ENCODE measurements around the gene NT5C3A. TPM values are rescaled to one million over a fixed set of nuclear protein-coding genes. Genes with fewer than 3 reads are reported as not detected.
A peak's percentile ranks its signal among the peaks of the same experiment; 100 is the strongest.

Gene NT5C3A
- polyA plus RNA-seq, 1 experiment, result 11.0 TPM

- H3K36me3 ChIP-seq (ENCODE audit: control insufficient read depth, insufficient read depth, low read length), result no peaks in the 10 kb centered on the region
- no peak for DNase-seq (ENCODE audit: low read depth)
- no peaks in the 10 kb centered on the region; the same call in 1 of the 2 replicates for H3K27me3 ChIP-seq (ENCODE audit: control insufficient read depth, insufficient read depth, low read length)
- H3K4me3 ChIP-seq (ENCODE audit: low read depth, low read length), result no peak overlapping the region
- no peak for TF ChIP-seq CTCF (IDR thresholded peaks at IDR 0.05; ENCODE audit: insufficient read depth, low read depth, low read length)
- POLR2A ChIA-PET, result interaction anchor here (0.6 kb wide), 1 partner anchor 95 kb away, joined by 3 read pairs; no protein-coding TSS in a partner anchor
- CTCF ChIA-PET, result no interaction called here
These were observed 14.2 kb upstream of the NT5C3A start for GRCh38 chr7:33076737-33077136.

GRCh38 chr7:33075818-33076518 is 13.4 kb upstream of the NT5C3A start:
- TF ChIP-seq CTCF (IDR thresholded peaks at IDR 0.05; ENCODE audit: insufficient read depth, low read depth, low read length), result no peak
- no peak for DNase-seq (ENCODE audit: low read depth)
- Histone ChIP-seq H3K27me3 (ENCODE audit: control insufficient read depth, insufficient read depth, low read length) (no peaks in the 10 kb centered on the region; the same call in 1 of the 2 replicates), H3K4me3 (ENCODE audit: low read depth, low read length) (no peak overlapping the region), H3K36me3 (ENCODE audit: control insufficient read depth, insufficient read depth, low read length) (no peaks in the 10 kb centered on the region)
- POLR2A ChIA-PET, result no interaction called here
- CTCF ChIA-PET, result no interaction called here

GRCh38 chr7:33073243-33073642 is 10.7 kb upstream of the NT5C3A start:
- Histone ChIP-seq H3K27me3 (ENCODE audit: control insufficient read depth, insufficient read depth, low read length) (no peaks in the 10 kb centered on the region), H3K36me3 (ENCODE audit: control insufficient read depth, insufficient read depth, low read length) (no peaks in the 10 kb centered on the region), H3K4me3 (ENCODE audit: low read depth, low read length) (no peak overlapping the region)
- POLR2A ChIA-PET, result no interaction called here
- TF ChIP-seq CTCF (IDR thresholded peaks at IDR 0.05; ENCODE audit: insufficient read depth, low read depth, low read length), result no peak
- CTCF ChIA-PET, result interaction anchor here (0.7 to 2.4 kb wide), 4 partner anchors 10 to 35 kb away, joined by 3 to 14 read pairs (median 8); partner anchors contain the start of genes NT5C3A and RP9
- DNase-seq (ENCODE audit: low read depth), result no peak

- Histone ChIP-seq H3K4me3 (ENCODE audit: low read depth, low read length) (no peak overlapping the region), H3K27me3 (ENCODE audit: control insufficient read depth, insufficient read depth, low read length) (no peaks in the 10 kb centered on the region)
These were observed 9.9 kb upstream of the NT5C3A start for GRCh38 chr7:33072471-33072870.

More at GRCh38 chr7:33072471-33072870, 9.9 kb upstream of the NT5C3A start:
- peak; percentile 57 for DNase-seq (ENCODE audit: low read depth)
- ChIA-PET CTCF (interaction anchor here (2.0 to 2.4 kb wide), 2 partner anchors 9 to 36 kb away, joined by 12 to 14 read pairs; partner anchors contain the start of genes NT5C3A and RP9), POLR2A (no interaction called here)
- no peaks in the 10 kb centered on the region for H3K36me3 ChIP-seq (ENCODE audit: control insufficient read depth, insufficient read depth, low read length)
- TF ChIP-seq CTCF (IDR thresholded peaks at IDR 0.05; ENCODE audit: insufficient read depth, low read depth, low read length), result no peak
